ENCODE results near the gene CFAP299.
A peak's percentile ranks its signal among the peaks of the same experiment; 100 is the strongest.

- peak; percentile 49 for TF ChIP-seq POLR2AphosphoS5 (IDR thresholded peaks at IDR 0.05)
- TF ChIP-seq, protein P1, sequence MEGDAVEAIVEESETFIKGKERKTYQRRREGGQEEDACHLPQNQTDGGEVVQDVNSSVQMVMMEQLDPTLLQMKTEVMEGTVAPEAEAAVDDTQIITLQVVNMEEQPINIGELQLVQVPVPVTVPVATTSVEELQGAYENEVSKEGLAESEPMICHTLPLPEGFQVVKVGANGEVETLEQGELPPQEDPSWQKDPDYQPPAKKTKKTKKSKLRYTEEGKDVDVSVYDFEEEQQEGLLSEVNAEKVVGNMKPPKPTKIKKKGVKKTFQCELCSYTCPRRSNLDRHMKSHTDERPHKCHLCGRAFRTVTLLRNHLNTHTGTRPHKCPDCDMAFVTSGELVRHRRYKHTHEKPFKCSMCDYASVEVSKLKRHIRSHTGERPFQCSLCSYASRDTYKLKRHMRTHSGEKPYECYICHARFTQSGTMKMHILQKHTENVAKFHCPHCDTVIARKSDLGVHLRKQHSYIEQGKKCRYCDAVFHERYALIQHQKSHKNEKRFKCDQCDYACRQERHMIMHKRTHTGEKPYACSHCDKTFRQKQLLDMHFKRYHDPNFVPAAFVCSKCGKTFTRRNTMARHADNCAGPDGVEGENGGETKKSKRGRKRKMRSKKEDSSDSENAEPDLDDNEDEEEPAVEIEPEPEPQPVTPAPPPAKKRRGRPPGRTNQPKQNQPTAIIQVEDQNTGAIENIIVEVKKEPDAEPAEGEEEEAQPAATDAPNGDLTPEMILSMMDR (IDR thresholded peaks at IDR 0.05): peak in 1 of 4 experiments; percentile 58
Observed at GRCh38 chr4:80335554-80336358, at the start of gene CFAP299.
